ENCODE data around the gene TRIM14.
"Not testable (repeated sequence)": the region's sequence is repeated elsewhere in the genome, so short reads cannot be mapped to it uniquely, and the experiment has no call there.

Gene TRIM14

GRCh38 chr9:98020476-98021145 lies 98.4 kb downstream of the TRIM14 start:
- in situ Hi-C loops (cut with HindIII; ENCODE audit: low sequenced_read_pairs), result no loop called here

- in situ Hi-C loops (cut with HindIII; ENCODE audit: low sequenced_read_pairs), result not testable (repeated sequence)
These were observed 99.2 kb downstream of the TRIM14 start for GRCh38 chr9:98019869-98020268.

Measured in DLD1 (cell line).